Pancreas (tissue), 10 donors: Measurements from ENCODE around the gene C16orf87. TPM values are rescaled to one million over a fixed set of nuclear protein-coding genes. Genes with fewer than 3 reads are reported as not detected.

Experiments used
- ATAC-seq, 4 donors: fragments of 200-7000 bp; cut with Tn5 transposase; one replicate each; pipeline versions ENCODE4 v1.8.0 to v1.9.1; 2020; ENCODE audit warnings: mild to moderate bottlenecking in 4 of 4, moderate library complexity in 4 of 4
- DNase-seq, 6 donors: peaks; one replicate each; pipeline ENCODE4 v3.0.0-alpha.2; 2020
- FAIRE-seq: peaks from 2 replicates; lab custom pipeline; 2012; peaks lifted over from hg19 to GRCh38; lab: Jason Lieb, UNC
- H3K27ac ChIP-seq, 4 donors: fragments of 200-600 bp; sonication (generic); 1 replicate in 3 of 4; 2 replicates in 1 of 4; pipeline versions ENCODE4 v1.5.0 to v1.8.0; 2020
- H3K27me3 ChIP-seq, 4 donors: fragments of 200-600 bp; one replicate each; pipeline ENCODE4 v1.8.0; 2021
- H3K36me3 ChIP-seq, 3 donors: fragments of 200-600 bp; sonication (generic) in 1 of 3; one replicate each; pipeline versions ENCODE4 v1.5.0 to v1.8.0; 2020 to 2021
- H3K4me1 ChIP-seq, 3 donors: fragments of 200-600 bp; one replicate each; pipeline ENCODE4 v1.8.0; 2021
- H3K4me3 ChIP-seq, 4 donors: fragments of 200-600 bp; sonication (generic) in 2 of 4; one replicate each; pipeline versions ENCODE4 v1.5.0 to v1.8.0; 2020 to 2021
- H3K9me3 ChIP-seq, 4 donors: fragments of 200-600 bp; one replicate each; pipeline ENCODE4 v1.8.0; 2021
- WGBS, 2 donors: extraction: QIAGEN DNeasy Blood & Tissue Kit; methylation state at CpG; one replicate each; pipeline ENCODE4 v1.1.7; 2013; 5-methylcytosine and 5-hydroxymethylcytosine counted together
- intact Hi-C, 3 donors: fragments of 100-400 bp; cut with DNase I; formaldehyde crosslinking; loops; one replicate each; pipeline versions ENCODE4 v1.11.1 to v1.14.2; 2022
- polyA plus RNA-seq, 2 donors: library from polyadenylated mRNA; stranded (reverse); fragments of 200-250 nt; gene quantifications; one replicate each; pipeline ENCODE4 v1.2.3, GENCODE V29; 2013
- total RNA-seq, 6 donors: library from RNA; stranded (reverse); fragmentation: NEBNext Ultra II Directional in 4 of 6; extraction: Animal tissue kit (Norgen Biotek cat#: 25700) in 4 of 6; gene quantifications; one replicate each; pipeline versions ENCODE4 v1.2.1 to v1.2.4, GENCODE V29; 2021 to 2023
- TF ChIP-seq, protein P1 (sequence below), 4 donors: fragments of 200-600 bp; sonication (generic) in 3 of 4; IDR thresholded peaks; one replicate each; pipeline versions ENCODE4 v1.5.0 to v1.8.0; 2021; ENCODE audit warnings: antibody characterized with exemption in 4 of 4
- donor health status: healthy with polysubstance abuse.
- donor health status: DM: no; HTN: no; CAD: no; lungs with moderate emphysema.
- donor health status: DM: no; HTN: no; CAD: no.
- donor health status: control.
- donor health status: control.
- donor health status: Bipolar disorder and iron deficiency.
- donor health status: DM: yes; HTN: yes; CAD: no.
- donor health status: DM: no; HTN: no; CAD: no.
- donor health status: DM: no; HTN: no; CAD: no.
- donor health status: DM: yes; HTN: yes; CAD: no.

The C16orf87 gene
- total and polyA plus RNA-seq, 8 donors = 1.0 to 3.1 (median 2.3) TPM

DNA sequence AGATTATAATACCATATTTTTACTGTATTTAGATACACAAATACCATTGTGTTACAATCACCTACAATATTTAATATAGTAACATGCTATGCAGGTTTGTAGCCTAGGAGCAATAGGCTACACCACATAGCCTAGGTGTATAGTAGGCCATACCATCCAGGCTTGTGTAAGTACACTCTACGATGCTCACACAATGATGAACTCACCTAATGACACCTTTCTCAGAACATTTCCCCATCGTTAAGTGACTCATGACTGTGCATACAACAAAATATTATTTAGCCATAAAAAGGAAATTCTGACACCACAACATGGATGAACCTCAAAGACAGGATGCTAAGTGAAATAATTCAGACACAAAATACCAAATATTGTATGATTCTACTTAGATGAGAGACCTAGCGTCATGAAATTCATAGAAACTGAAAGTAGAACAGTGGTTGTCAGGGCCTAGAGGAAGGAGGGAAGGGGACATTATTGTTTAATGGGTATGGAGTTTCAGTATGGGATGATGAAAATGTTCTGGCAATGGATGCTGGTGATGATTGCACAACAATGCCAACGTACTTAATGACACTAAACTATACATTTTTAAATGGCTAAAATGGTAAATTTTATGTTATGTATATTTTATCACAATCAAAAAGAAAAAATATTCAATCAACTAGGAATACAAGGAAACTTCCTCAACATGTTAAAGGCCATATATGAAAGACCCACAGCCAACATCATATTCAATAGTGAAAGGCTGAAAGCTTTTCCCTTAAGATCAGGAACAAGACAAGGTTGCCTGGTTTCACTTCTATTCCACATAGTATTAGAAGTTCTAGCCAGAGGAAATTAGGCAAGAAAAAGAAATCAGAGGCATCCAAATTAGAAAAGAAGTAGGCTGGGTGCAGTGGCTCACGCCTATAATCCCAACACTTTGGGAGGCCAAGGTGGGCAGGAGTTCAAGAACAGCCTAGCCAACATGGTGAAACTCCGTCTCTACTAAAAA, 5.9 kb upstream of the C16orf87 start:
- ATAC-seq (no peak), FAIRE-seq (no peak)
- no peak overlapping the region for H3K27ac ChIP-seq

DNA sequence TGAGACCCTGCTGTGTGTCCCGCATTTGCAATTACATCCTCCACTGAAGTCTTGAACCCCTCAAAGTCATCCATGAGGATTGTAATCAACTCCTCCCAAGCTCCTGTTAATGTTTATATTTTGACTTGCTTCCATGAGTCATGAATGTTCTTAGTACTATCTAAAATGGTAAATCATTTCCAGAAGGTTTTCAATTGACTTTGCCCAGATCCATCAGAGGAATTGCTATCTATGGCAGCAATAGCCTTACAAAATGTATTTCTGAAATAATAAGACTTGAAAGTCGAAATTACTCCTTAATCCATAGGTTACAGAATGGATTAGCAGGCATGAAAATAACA, 2.5 kb upstream of the C16orf87 start:
- H3K9me3 ChIP-seq = no peaks in the 10 kb centered on the region
- no peak overlapping the region for H3K4me3 ChIP-seq
- TF ChIP-seq, protein P1, sequence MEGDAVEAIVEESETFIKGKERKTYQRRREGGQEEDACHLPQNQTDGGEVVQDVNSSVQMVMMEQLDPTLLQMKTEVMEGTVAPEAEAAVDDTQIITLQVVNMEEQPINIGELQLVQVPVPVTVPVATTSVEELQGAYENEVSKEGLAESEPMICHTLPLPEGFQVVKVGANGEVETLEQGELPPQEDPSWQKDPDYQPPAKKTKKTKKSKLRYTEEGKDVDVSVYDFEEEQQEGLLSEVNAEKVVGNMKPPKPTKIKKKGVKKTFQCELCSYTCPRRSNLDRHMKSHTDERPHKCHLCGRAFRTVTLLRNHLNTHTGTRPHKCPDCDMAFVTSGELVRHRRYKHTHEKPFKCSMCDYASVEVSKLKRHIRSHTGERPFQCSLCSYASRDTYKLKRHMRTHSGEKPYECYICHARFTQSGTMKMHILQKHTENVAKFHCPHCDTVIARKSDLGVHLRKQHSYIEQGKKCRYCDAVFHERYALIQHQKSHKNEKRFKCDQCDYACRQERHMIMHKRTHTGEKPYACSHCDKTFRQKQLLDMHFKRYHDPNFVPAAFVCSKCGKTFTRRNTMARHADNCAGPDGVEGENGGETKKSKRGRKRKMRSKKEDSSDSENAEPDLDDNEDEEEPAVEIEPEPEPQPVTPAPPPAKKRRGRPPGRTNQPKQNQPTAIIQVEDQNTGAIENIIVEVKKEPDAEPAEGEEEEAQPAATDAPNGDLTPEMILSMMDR (IDR thresholded peaks at IDR 0.05) = no peak
- 61 to 77% methylated on average over 2 of the region's 2 CpGs for WGBS, 2 donors
- ATAC-seq (no peak), DNase-seq (no peak), FAIRE-seq (no peak)
- no peaks in the 10 kb centered on the region for H3K36me3 ChIP-seq
- H3K27ac ChIP-seq = no peak overlapping the region
- no peaks in the 10 kb centered on the region for H3K27me3 ChIP-seq
- intact Hi-C loops = no loop called here
- peaks cover 0 to 3% (median 0%) of the 10 kb centered on the region in 3 donors for H3K4me1 ChIP-seq

More for the DNA sequence above, 5.9 kb upstream of the C16orf87 start:
- Histone ChIP-seq H3K27me3 (no peaks in the 10 kb centered on the region), H3K4me1 (no peaks in the 10 kb centered on the region), H3K9me3 (no peaks in the 10 kb centered on the region), H3K4me3 (no peak overlapping the region), H3K36me3 (no peaks in the 10 kb centered on the region)
- DNase-seq = no peak
- WGBS, 2 donors = 85 to 90% methylated on average over 6 of the region's 6 CpGs
- TF ChIP-seq, protein P1 (IDR thresholded peaks at IDR 0.05) = no peak
- intact Hi-C loops = no loop called here

DNA sequence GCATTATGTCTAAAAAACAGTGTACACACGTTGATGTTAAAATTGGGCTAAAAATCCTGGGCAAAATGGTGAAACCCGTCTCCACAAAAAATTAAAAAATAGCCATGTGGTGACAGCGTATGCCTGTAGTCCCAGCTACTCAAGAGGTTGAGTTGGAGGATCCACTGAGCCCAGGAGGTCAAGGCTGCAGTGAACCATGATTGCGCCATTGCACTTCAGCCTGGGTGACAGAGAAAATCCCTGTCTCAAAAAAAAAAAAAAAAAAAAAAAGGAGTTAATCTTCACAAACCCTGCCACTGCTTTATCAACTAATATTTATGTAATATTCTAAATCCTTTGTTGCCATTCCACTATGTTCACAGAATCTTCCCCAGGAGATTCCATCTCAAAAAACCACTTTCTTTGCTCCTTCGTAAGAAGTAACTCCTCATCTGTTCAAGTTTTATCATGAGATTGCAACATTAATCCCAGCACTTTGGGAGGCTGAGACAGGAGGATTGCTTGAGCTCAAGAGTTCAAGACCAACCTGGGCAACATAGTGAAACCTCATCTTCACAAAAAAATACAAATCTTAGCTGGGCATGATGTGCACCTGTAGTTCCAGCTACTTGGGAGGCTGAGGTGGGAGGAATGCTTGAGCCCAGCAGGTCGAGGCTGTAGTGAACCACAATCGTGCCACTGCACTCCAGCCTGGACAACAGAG, 1.9 kb upstream of the C16orf87 start:
- TF ChIP-seq, protein P1 (IDR thresholded peaks at IDR 0.05) = no peak
- H3K27ac ChIP-seq = no peak overlapping the region
- H3K9me3 ChIP-seq = no peaks in the 10 kb centered on the region
- FAIRE-seq (no peak), DNase-seq (no peak), ATAC-seq (no peak)
- H3K27me3 ChIP-seq = no peaks in the 10 kb centered on the region
- intact Hi-C loops = no loop called here
- WGBS, 2 donors = 85 to 87% methylated on average over 7 of the region's 7 CpGs
- peaks cover 0 to 3% (median 0%) of the 10 kb centered on the region in 3 donors for H3K4me1 ChIP-seq
- no peak overlapping the region for H3K4me3 ChIP-seq
- H3K36me3 ChIP-seq = no peaks in the 10 kb centered on the region

DNA sequence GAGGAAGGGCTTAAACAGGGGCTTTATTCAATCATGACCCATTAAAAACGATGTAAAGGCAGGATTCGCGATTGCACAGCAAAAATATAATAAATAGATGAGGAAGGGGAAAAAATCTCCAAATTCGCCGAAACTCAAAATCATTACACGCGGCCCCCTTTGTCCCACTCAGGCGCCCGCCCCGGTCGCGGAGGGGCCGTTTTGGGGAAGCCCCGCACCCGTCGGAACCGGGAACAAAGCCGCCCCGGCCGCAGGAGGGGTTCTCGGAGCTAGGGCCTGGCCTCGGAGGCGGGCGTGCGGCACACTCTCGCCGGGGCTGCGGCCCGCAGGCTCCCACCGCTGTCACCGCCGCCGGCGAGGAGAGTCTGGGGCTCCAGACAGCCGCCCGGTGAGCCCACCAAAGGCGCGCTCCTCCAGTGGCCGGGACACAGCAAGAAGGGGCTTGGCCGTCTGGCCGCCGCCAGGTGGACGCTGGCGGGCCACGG, 521 bp downstream of the C16orf87 start:
- peak overlapping the region; percentile 74 to 95 (median 84) for H3K4me3 ChIP-seq
- no peaks in the 10 kb centered on the region for H3K27me3 ChIP-seq
- TF ChIP-seq, protein P1 (IDR thresholded peaks at IDR 0.05) = no peak
- peaks cover 0 to 3% (median 0%) of the 10 kb centered on the region in 3 donors for H3K4me1 ChIP-seq
- DNase-seq (peak in 4 of 6 donors; percentile 12 to 78 (median 49)), ATAC-seq (peak; percentile 45 to 64 (median 57)), FAIRE-seq (no peak)
- 0 to 1% methylated on average over 45 of the region's 45 CpGs for WGBS, 2 donors
- no peaks in the 10 kb centered on the region for H3K9me3 ChIP-seq
- no peaks in the 10 kb centered on the region for H3K36me3 ChIP-seq
- peak overlapping the region; percentile 61 to 88 (median 79) for H3K27ac ChIP-seq
- intact Hi-C loops = no loop called here
